Limb (tissue), 2 donors: Measurements from ENCODE around the gene PRTFDC1.
"Not testable (repeated sequence)": the region's sequence is repeated elsewhere in the genome, so short reads cannot be mapped to it uniquely, and the experiment has no call there.

Experiments
- DNase-seq, 2 donors: peaks; one replicate each; pipeline ENCODE4 v3.0.0-alpha.2; 2016; ENCODE audit errors: extremely low spot score in 2 of 2

The PRTFDC1 gene

DNA sequence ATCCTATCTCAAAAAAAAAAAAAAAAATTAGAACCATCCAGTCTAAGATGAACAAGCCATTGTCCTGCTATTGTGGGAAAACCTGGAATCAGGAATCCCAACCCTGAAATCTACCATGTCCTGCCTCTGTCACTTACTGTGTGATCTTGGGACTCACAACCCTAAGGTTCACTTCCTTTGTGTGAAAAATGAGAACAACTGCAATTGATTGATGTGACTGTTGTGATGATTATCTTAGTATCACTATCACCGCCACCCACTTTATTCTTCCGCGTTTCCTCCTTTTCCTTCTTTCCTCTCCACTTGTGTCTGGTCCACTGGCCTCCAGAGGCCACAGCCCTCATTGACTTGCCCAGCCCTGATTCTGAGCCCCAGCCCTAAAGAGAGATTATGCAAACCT lies 12.6 kb upstream of the PRTFDC1 start:
- no peak for DNase-seq

GRCh38 chr10:24963521-24964041 lies 11.2 kb upstream of the PRTFDC1 start:
- no peak for DNase-seq

GRCh38 chr10:24962995-24963394 lies 10.6 kb upstream of the PRTFDC1 start:
- DNase-seq = no peak

GRCh38 chr10:24961582-24961981 lies 9.2 kb upstream of the PRTFDC1 start:
- DNase-seq = no peak

DNA sequence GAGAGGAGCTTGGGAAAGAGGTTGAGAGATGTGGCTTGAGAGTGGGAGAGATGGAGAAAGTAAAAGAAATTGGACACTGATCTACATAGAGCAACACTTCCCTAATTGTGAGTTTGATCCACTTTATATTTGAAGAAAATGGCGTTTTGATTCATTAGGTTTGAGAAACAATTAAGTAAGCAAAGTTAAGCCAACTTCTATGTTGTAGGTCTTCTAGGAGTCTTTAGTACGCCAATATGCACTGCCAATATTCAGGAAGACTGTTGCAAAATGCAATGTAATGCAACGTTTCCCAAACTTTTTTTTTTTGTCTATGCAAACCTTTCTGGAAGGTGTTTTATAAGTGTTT lies 7.0 kb upstream of the PRTFDC1 start:
- no peak for DNase-seq

GRCh38 chr10:24958721-24959381 lies 6.4 kb upstream of the PRTFDC1 start:
- DNase-seq = peak in 1 of 2 donors; percentile 56

DNA sequence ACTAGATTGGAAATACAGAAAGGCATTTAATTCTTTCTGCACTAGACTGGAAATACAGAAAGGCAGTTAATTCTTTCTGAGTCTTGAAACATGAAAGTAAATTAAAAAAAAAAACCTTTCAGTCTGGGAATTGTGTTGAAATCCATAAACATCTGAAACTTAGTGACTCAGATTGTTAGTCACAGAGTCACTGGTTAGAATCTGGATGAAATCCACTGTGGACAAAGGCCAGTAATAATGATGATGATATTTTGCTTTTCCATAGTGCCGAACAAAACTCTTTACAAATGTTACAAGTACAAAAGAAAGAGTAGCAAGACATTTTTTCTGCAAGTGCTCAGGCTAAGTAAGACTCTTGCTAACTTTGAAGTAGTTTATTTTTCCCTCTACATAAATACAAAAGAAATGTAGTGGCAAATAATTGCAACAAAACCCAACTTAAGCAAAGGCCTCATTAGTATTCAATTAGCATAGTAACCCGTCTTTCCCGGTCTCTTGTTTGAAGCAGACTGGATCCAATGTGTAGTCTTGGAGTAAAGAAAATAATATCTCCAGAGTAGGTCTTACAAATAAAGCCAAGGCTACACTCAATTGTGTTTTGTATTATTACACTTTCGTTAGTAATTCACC lies 5.8 kb upstream of the PRTFDC1 start:
- peak in 1 of 2 donors; percentile 38 for DNase-seq

DNA sequence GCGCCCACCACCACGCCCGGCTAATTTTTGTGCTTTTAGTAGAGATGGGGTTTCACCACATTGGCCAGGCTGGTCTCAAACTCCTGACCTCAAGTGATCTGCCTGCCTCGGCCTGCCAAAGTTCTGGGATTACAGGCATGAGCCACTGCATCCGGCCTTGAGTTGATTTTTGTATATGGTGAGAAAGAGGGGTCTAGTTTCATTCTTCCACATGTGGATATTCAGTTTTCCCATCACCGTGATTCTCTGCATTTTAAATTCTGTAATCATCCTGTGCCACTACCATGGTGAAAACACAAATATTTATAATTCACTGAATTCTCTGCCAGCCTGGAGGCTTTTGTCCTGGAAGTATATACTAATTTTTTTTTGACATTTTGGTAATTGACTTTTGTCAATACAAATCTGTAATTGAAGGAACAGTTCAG lies 5.2 kb upstream of the PRTFDC1 start:
- not testable (repeated sequence) for DNase-seq

GRCh38 chr10:24953675-24954074 lies 1.3 kb upstream of the PRTFDC1 start:
- DNase-seq = no peak

DNA sequence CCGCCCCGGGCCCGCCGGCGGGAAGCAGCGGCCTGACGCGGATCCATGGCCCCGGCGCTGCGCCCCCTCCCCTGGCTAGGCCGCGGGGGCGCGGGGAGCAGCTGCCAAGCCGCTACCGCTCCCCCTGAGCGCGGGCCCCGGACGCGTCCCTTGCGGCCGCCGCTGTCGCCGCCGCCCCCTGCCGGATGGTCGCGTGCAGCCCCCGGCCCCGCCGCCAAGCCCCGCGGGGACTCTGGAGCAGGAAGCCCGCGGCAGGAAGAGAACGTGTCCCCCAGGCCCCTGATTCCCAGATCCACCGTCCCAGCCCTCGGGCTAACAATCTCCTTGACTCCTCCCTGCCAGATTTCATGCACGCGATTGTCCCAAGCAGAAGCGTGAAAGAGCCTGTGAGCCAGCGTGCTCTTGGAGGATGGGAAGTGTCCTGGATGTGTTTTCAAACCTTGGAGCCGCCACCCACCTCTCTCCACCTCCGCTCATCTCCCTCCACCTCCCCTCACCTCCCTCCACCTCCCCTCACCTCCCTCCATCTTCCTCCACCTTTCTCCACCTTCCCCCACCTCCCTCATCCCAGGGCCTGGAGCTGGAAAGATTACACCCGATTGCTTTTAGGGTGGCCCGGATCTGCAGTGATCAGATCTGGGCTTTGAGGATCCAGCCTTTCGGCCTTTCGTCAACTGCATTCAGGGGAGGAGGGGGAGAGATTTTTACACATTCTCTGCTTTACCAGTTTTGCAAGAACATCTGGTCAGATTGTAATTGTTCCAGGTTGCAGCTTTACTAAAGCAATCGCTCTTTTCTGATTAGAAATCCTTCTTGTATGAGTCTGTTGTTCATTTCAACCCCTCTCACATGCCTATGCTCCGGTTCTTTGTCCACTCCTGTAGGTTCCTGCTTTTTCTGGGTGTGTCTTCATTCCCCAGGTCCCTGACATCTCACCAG lies 570 bp upstream of the PRTFDC1 start:
- DNase-seq = peak; percentile 62 to 85

GRCh38 chr10:24951201-24952142 lies 934 bp downstream of the PRTFDC1 start:
- DNase-seq = no peak

DNA sequence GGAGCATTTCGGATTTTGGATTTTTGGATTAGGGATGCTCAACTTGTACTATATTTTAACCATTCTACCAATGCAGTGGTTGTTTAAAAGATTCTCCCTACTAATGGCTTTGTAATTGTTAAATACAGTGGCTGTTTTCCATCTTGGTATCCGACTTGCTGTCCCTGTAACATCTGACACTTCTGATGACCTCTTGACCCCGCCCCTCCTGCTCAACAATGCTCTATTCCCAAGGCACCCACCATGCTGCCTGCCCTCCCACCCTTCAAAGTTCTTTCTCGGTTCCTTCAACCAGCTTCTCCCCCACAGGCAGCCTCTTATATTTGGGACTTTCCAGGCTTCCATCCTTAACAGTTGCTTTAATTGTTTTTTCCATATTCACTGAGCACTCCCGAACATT lies 2.0 kb downstream of the PRTFDC1 start:
- DNase-seq = no peak

DNA sequence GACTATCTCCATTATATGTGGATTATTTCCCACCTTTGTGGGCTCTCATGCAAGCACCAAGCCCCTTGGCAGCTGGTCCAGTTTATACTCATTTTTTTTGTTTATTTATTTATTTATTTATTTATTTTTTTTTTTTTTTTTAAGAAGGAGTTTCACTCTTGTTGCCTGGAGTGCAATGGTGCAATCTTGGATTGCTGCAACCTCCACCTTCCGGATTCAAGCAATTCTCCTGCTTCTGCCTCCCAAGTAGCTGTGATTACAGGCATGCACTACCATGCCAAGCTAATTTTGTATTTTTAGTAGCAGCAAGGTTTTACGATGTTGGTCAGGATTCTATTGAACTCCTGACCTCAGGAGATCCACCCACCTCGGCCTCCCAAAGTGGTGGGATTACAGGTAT lies 2.8 kb downstream of the PRTFDC1 start:
- DNase-seq = no peak

DNA sequence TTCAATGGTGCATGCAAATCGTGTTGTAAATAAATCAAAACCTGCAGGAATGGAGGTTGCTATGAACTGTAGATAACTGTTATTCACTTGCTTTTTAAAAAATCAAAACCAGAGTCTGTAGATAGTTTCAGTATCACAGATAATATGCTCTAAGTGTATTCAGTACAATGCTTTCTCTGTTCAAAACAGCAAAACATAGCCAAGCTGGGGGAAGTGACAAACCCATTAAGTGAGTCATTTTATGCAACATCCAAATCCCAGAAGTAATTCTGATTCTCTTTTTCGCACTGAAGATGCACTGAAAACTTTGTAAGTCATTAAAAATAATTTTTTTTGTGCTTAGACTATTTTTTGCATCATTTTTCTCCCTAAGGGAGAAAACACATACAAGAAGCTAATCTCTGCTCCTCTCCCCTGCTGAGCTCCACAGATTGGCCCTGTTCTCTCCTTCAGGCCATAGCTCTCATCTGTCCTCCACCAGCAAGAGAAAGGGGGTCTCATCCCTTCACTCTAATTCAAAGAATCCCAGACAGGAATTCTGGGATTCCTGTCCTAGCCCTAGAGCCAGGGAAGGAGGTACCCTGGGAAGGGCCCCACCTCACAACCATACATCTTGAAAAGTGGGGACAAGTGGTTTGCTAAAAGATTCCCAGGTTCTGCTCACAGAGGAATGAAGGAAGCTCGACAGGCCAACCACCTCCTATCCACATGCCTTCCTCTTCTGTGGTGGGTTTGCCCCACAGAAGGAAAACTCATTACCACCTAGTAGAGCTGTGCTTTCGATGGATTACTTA lies 4.9 kb downstream of the PRTFDC1 start:
- no peak for DNase-seq

GRCh38 chr10:24944512-24945255 lies 7.7 kb downstream of the PRTFDC1 start:
- no peak for DNase-seq

DNA sequence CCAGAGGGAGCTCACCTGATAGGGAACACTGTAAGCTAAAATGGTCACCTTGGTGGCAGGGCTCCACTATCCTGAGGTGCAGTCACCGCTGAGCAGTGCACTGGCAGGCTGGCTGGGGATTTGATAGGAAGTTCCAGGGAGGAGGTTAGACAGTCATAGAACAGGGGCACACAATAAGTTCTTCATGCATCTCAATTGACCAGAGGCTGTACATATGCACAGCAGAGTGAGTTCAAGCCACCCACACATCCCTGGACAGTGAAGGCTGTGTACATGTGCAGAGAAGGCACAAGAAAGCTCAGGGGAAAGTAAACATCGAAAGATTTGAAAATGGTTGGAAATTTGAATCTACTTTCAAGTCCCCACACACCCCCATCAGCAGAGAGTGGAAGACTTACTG lies 13.9 kb downstream of the PRTFDC1 start:
- DNase-seq = no peak

GRCh38 chr10:24938076-24938475 lies 14.3 kb downstream of the PRTFDC1 start:
- no peak for DNase-seq

DNA sequence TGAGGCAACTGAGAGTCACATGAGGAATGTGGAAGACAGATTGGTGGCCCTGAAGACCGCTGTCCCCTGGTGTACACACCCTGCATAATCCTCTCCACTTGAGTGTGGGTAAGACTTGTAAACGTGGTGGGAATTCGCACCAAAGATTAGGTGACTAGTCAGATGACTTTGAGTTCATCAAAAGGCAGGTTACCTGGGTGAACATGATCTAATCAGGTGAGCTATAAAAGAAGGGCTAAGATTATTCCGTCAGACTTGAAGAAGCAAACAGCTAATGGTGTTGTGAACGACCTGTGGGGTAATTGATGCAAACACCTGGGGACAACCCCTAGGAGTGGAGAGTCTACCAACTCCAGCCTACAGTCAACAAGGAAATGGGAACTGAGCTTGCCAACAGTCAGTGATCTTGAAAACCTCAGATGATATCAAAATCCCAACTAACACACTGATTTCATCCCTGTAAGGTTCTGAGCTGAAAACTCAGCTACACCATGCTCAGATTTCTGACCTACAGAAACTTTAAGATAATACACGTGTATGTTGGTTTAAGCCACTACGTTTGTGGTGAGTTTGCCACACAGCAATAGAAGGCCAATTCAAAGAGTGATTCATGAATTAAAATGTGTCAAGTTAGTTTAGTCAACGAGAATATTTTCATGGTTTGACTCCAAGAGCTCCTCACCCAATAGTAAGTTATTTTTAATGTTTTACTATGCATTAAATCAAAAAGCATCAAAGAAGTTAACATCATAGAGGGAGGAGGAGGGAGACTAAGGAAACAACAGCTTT lies 16.7 kb downstream of the PRTFDC1 start:
- DNase-seq = no peak

DNA sequence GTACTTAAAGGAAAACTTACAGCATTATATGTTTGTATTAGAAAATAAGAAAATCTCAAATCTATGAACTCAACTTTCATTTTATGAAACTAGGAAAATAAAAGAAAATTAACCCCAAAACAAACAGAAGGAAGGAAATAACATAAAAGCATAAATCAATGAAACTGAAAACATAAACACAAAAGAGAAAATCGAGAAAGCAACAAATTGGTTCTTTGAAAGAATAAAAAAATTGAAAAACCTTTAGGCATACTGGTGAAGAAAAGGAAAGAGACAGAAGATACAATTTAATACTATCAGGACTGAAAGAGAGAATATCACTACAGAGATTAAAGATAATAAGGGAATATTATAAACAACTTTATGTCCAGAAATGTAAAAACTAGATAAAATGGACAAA lies 21.2 kb downstream of the PRTFDC1 start:
- DNase-seq = no peak
